NCI-H2227 (cell line): Measurements from ENCODE around the gene PROK2.
A peak's percentile ranks its signal among the peaks of the same experiment; 100 is the strongest.

Experiments
- DNase-seq: peaks from one replicate; lab custom pipeline; 2025; ENCODE audit not compliant: unreplicated experiment; lab: John Stamatoyannopoulos, UW

PROK2 gene

GRCh38 chr3:71787851-71788405 lies 3.0 kb upstream of the PROK2 start:
- no peak for DNase-seq

DNA sequence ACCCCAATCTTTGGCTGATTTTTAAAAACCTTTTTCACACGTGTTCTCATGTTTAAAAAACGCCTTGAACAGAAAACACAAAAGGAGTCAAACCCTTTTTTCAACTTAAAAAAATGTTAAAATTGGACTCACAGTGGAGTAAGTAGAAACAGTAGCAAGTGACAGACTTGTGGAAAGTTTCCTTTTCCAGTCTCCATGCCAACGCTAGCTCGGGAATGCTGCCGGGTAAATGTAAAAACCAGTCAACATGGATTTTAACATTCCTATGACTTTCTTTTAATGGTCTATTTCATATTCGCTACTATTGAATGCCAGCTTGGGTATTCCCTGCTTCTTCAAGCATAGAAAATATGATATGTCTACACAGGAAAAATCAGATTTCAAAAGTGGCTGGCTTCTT lies 1.6 kb upstream of the PROK2 start:
- no peak for DNase-seq

GRCh38 chr3:71786217-71786549 lies 1.2 kb upstream of the PROK2 start:
- no peak for DNase-seq

- DNase-seq: no peak
Observed at GRCh38 chr3:71785532-71786216, 726 bp upstream of the PROK2 start.

DNA sequence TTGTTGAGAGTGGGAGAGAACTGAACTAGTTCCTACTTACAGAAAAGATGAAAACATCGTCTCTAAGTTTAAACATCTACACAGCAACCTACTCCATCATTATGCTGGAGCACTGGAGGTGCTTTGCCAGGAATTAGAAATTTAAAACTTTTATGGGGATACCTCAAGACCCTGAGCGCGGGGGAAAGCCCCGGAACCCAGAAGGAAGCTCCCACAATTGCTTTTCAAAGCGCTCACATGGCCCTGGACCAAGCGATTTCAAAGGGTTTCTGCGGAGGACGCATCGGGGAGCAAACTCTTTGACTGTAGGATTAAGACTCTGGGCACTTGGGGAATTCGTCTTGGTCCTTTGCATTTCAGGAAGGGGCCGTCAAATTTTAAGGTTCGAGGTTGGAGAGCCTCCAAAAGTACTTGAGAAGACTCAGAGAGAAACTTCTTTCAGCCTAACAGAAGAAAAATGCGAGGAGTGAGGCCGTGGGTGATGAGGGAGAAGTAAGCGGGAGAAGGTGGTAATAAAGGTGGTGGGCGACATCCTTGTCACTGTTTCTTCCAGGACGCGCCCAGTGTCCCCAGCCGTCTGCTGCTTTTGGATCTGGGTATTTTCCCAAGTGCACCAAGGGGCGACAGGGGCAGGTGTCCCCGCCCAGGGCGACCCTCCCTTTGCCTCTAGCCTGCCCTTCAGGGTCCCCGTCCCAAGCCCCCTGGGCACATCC lies 591 bp downstream of the PROK2 start:
- DNase-seq: no peak

DNA sequence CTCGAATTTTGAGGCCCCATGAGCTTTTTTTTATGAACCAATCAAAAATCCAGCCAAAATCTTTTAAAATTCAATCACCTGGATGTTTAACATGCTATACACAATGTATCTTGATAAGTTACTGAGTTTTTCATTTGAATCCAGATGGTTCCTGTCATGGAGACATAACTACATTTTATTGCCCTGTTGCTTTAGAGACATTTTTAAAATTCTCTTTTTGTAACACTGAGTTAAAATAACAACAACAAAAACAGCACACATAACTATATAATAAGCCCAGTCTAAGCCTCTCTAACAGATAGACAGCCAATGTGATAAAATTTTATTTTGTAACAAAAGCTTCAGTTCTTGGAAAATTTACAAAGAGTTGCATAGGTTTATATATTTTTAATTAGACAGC lies 1.8 kb downstream of the PROK2 start:
- no peak for DNase-seq

DNA sequence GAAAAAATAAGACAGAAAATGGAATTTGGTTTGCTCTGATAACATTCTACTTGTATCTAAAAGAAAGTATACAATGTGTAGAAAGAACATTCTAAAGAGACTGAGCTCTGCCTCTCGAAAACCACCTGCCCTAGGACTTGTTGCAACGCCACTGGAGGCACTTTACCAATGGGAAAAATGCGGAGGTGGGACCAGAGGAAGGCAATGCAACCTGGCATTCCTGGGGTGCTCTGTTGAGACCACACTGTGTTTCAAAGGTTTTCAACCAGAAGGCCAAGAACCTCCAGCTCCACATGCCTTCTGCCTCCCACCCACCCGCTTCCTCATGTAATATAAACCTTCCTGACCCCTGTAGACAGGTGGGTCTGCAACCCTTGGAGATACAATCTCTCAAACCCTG lies 4.5 kb downstream of the PROK2 start:
- DNase-seq: no peak

DNA sequence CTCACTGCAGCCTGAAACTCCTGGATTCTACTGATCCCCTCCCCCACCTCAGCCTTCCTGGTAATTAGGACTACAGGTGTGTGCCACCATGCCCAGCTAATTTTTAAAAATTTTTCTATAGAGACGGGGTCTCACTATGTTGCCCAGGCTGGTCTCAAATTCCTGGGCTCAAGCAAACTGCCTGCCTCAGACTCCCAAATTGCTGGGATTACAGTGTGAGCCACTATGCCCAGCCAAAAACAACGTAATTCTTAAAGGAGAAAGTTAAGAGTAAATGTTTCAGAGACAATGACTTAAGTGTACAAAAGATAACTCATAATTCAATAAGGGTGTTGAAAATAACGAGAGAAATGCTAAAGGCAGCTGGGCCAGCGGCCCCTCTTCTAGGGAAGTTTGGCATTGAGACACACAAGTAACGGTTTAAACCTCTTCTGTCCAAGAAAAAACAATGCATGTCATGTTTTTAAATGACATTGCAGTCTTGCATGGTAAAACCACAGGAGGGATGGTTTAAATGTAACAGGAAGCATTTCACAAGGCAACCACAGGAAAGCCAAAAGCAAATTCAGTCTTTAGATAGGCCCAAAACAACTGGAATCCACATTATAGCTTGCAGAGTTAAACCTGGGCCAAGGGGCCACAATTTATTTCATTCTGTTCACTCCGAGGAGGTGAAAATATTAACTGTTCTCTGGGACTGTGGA lies 5.1 kb downstream of the PROK2 start:
- no peak for DNase-seq

- DNase-seq: no peak
Observed at GRCh38 chr3:71778353-71778752, 6.6 kb downstream of the PROK2 start.

- no peak for DNase-seq
Observed at GRCh38 chr3:71776538-71776937, 8.4 kb downstream of the PROK2 start.

- no peak for DNase-seq
Observed at GRCh38 chr3:71771884-71772283, 13.1 kb downstream of the PROK2 start.

- DNase-seq: no peak
Observed at GRCh38 chr3:71771126-71771525, 13.8 kb downstream of the PROK2 start.

DNA sequence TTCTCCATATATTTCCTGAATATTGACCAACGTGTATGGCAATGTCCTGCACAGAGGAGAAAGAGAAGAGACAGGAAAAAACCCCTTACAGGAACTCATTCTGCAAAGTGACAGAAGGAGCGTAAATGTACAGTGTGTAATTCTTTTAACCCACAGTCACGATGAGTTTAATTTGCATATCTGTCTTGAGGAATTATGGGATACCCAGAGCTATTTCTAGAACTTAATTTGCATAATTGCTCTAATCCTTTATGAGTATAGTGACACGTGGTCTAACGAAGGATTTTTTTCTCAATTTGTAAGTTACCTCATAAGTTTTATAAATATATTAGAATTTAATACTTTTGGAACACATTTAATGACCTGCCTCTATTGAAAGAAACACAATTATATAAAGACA lies 21.5 kb downstream of the PROK2 start:
- no peak for DNase-seq

DNA sequence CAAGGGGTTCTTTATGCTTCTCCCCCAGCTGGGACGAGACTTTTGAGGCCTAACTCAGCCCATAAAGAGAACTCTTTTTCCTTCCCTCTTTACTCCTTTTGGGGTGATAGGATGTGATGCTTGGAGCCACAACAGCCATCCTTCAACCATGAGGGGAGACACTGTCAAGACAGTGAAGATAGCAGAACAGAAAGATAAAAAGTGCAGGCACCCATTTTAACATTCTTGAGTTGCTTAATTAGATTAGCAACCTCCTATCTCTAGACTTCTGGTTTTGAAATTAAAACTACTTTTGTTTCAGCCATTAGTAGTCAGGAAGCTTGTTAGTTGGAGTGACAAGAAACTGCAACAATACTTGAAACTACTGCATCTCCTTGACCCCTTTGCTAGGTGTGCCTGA lies 24.8 kb downstream of the PROK2 start:
- DNase-seq: no peak

DNA sequence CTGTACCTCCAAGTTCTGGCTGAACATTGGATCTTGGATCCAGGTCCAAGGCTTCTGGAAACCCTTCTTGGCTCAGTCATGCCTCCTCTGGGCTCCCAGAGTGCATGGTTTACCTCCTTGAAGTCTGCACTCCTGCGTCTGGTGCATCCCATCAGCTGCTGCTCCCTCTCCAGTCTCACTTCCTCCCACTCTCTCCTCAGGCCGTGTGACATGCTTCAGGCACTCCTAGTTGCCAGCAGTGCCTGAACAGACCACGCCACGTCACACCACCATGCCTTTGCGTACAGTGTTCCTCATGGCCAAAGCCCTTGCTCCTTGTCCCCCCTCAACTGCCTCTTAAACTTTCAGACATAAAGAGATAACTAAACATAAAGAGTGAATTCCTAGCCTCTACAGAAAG lies 25.5 kb downstream of the PROK2 start:
- DNase-seq: no peak

- DNase-seq: no peak
Observed at GRCh38 chr3:71758091-71758490, 26.9 kb downstream of the PROK2 start.

GRCh38 chr3:71754610-71755253 lies 30.2 kb downstream of the PROK2 start:
- no peak for DNase-seq

DNA sequence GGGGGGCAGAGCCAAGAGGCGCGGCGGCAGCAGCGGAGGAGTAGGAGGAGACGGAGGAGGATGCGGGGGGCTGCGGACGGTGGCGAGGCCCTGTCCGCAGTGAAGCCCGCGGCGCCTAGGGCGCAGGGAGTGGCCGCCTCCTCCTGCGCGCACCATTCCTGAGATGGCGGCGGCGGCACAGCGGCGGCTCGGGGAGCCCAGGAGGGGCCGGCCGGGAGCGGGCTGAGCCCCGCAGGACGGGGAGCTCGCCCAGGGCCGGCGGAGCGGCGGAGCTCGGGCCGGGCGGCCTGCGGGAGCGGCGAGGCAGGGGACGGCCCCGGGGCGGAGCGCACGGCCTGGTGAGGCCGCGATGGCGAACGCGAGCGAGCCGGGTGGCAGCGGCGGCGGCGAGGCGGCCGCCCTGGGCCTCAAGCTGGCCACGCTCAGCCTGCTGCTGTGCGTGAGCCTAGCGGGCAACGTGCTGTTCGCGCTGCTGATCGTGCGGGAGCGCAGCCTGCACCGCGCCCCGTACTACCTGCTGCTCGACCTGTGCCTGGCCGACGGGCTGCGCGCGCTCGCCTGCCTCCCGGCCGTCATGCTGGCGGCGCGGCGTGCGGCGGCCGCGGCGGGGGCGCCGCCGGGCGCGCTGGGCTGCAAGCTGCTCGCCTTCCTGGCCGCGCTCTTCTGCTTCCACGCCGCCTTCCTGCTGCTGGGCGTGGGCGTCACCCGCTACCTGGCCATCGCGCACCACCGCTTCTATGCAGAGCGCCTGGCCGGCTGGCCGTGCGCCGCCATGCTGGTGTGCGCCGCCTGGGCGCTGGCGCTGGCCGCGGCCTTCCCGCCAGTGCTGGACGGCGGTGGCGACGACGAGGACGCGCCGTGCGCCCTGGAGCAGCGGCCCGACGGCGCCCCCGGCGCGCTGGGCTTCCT lies 31.0 kb downstream of the PROK2 start, which contains the start of gene GPR27:
GPR27 (plus strand) TSS at position 155 of the 909 bp plus-strand sequence; CDS start at position 350, 195 bp downstream.
- peak; percentile 63 for DNase-seq

- DNase-seq: peak; percentile 2
Observed at GRCh38 chr3:71752831-71753700, 31.9 kb downstream of the PROK2 start.
